Measurements from ENCODE around the gene STX17.
A peak's percentile ranks its signal among the peaks of the same experiment; 100 is the strongest.
"Not testable (repeated sequence)": the region's sequence is repeated elsewhere in the genome, so short reads cannot be mapped to it uniquely, and the experiment has no call there.

STX17 gene

DNA sequence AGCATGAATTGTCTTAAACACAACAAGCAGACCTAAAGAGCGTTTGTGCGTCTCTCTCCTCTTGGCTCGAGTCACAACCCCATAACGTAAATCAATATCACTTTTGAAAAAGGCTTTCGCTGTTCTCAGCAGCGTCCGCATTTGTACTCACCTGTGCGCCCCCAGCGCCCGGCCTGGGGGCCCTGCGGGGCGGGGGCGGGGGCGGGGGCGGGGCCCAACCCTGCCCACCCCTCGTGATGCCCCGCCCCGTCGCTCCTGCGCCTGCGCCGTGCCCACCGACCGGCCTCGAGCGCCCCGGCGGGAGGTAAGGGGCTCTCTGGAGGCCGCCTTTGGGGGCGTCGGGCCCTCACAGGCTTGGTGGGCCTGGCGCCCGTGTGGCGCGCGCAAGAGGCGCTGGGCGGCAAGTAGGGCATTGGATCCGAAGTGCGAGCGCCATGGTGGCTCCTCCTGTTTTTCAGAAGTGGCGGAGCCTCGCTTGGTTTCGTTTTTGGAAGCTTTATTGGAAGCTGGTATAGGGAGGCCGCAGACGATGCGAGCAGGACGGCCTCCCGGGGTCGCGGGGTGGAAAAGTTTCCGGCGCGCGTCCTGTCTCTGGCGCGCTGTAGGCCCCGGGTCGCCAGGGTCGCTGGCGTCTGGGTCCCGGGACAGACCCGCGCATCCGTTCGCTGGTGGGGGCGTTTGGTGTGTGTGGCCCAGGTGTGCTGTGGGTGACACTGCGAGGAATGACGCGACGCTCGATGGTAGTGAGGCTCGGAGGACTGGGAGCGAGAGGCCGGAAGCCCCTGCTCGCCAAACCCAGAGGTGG, at the start of gene STX17:
STX17 (plus strand) TSS at position 252 of the 805 bp plus-strand sequence. CDS start 8,586 bp downstream, outside the sequence.
- peak; percentile 88 for DNase-seq

DNA sequence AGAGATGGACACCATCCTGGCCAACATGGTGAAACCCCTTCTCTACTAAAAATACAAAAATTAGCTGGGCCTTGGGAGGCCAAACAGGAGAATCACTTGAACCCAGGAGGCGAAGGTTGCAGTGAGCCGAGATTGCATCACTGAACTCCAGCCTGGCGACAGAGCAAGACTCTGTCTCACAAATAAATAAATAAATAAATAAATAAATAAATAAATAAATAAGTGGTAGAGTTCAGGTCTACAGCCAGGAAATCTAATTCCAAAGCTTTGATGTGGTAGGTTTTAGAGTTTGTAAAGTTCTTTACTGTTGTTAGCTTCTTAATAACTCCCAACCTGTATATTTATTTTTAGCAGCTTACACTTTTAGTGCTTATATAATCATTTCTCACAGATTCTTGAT, 48.9 kb upstream of the STX17 start:
- DNase-seq = not testable (repeated sequence)

DNA sequence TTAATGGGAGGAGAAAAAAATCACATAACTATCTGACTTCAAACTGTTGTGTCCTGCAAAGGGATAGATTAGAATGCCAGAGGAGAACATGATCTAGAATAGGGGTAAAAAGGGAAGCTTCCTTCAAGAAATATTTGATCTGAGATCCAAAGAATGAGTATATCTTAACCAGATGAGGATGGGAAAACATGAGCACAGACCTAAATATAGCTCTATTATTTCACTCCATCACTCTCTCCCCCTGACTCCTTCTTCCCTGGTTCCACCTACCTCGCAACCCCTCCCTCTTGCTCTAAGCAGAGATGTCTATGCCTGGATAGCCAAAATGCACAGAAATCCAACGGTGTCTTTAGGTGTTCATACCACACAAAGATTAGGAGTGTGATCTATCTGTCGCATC, 48.4 kb upstream of the STX17 start:
- DNase-seq = no peak

DNA sequence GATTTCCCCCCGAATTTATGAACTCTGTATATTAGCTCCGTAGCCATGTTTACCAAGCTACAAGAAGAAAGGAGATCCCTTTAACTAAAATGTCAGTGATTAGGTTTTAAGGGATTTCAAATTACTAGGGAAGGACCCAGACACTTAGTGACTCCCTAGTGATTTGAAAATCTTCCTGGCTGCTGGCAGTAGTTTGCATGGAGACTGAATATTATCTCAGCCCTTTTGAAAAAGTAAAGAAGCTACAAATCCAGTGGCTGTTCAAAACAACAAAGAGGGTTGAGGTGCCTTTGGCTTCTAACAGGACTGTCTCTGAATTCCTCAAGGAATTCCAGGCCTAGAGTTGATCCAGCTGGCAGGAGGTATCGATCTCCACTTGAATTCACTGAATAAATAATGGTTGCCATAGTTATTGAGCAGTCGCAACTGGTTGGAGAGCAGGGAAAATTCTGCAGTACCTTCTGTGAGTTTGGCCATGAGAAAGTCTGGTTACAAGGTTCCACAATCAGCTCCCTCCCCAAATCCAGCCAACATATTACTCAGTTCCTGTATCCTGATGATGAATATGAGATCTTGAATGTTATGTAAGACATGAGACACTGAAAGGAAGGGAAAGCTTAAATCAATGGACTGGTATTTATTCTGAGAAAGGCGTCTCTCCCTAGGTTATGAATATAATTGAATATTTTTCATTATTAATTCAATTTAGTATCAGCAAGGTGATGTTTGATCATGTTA, 47.0 kb upstream of the STX17 start:
- DNase-seq = no peak

DNA sequence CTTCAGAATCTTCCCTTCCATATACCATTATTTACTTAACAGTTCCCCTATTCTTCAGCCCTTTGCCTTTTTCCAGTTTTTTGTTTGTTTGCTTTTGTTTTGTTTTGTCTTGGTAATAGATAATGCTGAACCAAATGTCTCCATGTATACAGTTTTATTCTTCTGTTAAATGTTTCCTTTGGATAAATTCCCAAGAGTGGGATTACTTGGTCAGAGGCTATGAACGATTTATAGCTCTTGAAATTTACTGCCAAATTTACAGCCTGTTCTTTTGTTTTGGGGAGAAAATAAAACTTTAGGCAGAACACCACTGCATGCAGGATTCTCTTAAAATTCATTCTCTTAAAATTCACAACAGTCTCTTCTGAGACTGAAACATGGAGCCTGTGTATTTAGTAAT, 46.2 kb upstream of the STX17 start:
- DNase-seq = no peak

DNA sequence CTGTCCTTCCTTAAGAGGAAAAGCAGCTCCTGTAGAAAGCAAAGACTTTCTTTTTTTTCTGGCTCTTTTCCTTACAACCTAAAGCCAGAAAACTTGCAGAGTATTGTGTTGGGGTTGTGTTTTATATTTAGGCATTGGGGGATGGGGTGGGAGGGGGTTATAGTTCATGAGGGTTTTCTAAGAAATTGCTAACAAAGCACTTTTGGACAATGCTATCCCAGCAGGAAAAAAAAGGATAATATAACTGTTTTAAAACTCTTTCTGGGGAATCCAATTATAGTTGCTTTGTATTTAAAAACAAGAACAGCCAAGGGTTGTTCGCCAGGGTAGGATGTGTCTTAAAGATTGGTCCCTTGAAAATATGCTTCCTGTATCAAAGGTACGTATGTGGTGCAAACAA, 42.5 kb upstream of the STX17 start:
- DNase-seq = no peak

DNA sequence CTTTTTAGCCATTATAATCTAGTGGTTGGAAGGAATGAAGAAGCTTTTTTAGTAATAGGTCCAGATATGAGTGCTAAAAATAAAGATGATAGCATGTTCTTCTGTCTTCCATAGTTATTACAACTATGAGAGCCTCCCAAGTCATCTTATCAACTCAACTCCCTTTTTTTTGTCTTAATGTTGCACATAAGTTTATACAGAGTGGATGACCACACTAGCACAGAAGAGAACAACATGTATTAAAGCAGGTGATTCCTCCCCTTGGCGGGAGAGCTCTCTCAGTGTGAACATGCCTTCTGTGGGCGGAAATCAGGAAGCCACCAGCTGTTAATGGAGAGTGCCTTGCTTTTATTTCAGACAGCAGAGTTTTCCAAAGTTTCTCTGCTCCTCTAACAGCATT, 40.1 kb upstream of the STX17 start:
- DNase-seq = no peak

DNA sequence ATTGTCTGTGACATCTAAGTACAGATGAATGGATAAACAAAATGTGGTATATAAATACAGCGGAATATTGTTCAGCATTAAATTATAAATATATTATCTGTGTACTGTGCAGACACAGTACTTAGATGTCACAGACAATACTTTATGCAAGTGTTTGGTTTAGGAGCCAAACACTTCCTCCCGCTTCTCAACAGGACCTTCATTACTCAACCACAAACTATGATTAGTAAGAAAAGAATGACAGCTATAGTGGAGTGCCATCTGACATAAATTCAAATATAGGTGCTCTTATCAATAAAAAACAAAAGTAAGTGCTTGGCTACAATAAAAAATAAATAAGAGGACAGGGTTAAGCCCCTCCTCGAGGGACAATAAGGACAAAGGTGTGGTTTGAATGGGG, 38.9 kb upstream of the STX17 start:
- no peak for DNase-seq

DNA sequence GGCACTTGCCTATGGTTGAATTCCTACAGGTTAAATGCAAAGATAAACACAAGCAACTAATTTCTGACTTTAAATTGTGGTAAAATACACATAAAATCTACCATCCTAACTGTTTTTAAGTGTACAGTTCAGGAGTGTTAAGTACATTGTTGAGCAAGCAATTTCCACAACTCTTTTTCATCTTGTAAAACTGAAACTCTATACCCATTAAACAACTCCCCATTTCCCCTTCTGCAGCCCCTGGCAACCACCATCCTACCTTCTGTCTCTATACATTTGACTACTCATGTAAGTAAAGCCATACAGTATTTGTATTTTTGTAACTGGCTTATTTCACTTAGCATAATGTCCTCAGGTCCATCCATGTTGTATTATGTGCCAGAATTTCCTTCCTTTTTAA, 38.5 kb upstream of the STX17 start:
- no peak for DNase-seq

DNA sequence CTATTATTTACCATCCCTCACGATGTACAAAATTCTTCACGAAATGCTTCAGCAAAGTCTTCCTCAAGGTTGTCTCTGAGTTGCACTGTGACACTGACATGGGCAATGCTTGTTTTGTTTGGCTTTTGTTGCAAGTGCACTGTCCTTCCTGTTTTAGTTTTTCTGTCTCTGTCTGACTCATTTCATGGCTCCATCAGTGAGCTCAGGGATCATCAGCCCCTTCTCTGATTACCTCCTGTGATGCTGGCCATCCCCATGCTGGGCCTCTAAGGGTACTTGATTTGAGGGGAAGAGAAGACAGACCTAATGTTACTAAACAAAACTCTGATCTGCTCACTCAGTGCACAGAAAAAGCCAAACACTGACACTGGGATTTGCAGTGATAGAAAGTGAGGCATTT, 37.6 kb upstream of the STX17 start:
- no peak for DNase-seq

DNA sequence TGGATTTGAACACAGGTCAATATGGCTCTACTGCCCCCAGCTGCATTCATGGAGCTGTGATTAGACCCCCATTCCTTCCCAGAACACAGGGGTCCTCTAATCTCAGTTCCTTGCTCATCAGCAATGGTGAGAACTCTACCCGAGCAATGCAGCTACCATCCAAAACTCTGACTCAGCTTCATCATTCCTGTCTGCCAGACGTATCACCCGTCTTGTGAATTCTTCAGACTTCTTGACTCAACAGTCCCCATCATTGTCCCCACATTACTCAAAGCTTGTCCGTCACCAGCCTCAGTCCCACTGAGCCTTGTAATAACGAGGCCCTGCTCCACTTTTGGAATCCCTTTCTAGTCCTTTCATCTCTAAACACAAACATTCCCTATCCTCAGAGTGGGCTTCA, 36.3 kb upstream of the STX17 start:
- DNase-seq = peak; percentile 72

DNA sequence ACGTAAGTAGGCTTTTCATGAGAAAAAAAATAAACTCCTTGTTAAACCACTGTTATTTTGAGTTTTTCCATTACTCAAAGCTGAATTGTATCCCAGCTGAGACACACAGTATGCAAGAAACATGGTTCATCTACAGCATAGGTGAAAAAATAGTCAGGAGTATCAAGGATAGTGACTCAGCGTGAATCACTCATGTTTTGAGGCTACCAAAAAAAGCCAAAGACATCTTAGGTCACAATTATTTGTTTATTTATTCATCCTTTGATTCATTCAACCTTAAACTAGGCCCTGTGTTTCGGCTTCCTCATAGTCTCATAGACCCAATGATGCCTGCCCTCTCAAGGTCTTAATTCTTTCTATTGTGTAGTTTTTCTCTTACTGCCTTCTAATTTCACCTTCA, 32.9 kb upstream of the STX17 start:
- DNase-seq = no peak

DNA sequence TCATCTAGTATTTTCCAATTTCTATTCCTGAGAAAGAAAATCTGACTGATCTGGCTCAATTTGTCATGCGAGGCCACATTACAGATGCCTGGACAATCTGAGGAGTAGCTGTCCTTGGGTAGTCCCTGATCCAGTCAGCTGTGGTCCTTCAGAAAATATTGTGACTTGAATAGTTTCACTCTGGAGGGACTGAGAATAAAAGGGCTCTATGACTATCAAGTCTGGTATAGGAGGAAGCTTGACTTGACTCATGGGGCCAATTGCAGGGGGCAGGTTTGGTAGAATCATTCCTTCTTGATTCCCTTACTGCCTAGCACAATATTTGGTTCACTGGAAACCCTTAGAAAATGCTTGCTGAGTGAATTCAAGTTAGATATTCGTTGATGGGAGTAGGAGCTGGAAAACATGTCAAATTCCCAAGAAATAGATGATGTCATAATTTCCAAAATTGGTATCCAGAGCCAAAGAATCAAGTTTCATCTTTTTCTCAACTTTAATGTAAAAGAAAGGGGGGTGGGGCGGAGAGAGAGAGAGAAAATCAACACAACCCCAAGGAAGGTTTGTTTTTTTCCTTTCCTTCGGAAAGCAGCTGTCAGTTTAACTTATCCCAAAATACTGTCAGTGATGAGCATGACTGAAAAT, 32.4 kb upstream of the STX17 start:
- DNase-seq = no peak

DNA sequence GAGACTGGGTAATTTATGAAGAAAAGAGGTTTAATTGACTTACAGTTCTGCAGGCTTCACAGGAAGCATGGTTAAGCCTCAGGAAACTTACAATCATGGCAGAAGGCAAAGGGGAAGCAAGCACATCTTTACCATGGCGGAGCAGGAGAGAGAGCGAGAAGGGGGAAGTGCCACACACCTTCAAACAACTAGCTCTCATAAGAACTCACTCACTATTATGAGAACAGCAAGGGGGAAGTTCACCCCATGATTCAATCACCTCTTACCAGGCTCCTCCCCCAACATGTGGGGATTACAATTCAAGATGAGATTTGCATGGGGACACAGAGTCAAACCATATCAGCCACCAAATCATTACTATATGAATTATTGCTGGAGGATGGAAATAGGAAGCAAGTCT, 30.3 kb upstream of the STX17 start:
- no peak for DNase-seq

DNA sequence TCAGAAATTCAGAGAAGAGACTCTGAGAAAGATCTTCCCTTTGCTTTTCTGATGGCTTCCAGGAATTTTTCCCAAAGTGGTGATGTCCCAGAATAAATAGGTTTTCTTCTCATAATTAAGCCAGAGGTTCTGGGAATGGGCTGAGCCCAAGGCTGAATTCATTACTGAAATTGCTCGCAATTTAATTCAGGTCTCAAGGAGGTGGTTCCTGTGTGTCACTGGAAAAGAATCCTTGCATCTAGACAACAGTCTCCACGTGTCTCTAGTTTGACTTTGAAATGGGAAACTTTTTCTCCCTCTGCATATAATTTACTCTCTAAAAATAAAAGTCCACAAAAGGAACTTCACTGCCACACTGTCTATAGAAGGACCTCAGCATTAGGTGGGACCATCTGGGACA, 27.8 kb upstream of the STX17 start:
- no peak for DNase-seq

DNA sequence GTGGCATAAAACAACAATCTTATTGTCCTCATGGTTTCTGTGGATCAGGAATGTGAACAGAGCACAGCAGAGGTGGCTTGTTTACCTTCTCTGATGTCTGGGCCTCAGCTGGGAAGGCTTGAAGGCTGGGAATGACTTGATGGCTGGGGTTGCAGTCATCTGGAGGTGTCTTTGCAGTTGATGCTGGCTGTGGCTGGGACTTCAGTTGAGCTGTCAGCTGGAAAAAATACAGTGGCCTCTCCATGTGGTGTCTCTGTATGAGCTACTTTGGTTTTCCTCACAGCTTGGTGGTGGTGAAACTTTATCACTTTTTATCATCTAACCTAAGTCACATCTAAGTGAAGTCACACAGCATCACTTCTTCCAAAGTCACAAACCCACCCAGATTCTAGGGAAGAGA, 24.7 kb upstream of the STX17 start:
- no peak for DNase-seq

DNA sequence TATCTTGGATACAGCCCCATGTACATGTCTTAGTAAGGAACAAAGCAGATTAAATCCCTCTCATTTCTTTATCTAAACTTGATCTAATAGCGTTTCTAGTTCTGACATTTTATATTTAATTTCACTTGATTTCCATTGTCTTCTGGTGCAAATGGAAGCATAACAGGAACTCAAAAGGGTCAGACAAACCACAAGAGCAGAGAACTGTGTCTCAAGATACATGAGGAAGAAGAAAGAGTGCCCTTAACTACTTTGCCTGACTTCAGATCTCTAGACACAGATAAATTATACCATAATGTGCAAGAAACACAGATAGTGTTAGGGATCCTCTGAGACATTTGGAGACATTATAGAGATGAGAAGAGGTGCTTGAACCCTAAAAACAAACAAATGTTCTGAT, 20.7 kb upstream of the STX17 start:
- no peak for DNase-seq

DNA sequence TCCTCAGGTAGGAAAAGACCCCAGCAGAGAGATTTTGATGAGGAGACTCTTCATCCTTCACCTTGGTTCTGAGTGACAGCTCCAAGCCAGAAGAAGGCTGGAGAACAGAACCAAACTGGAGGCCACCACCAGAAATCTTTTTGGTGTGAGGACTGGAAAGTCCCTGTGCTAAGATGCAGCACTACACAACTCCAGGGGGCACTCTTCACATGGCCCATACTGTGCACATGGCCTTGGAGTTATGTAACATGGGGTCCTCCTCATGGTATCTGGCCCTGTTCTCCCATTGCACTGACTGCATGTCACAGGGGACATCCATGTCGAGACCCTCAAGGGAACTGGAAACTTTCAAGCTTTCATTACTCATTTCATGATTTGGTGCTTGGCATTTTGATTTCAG, 17.3 kb upstream of the STX17 start:
- no peak for DNase-seq

DNA sequence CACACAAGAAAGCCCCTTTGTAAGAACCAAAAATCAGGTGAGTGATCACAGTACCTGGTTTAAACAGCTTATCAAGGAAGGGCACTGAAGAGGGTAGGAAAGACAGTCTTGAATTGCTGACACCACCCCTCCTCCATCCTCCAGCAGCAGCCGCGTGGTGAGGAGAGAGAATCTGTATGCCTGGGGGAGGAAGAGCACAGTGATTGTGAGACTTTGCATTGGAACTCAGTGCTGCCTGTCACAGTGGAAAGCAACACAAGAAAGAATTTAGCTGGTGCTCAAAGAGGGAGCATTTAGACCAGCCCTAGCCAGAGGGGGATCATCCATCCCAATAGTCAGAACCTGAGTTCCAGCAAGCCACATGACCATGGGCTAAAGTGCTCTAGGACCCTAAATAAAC, 11.6 kb upstream of the STX17 start:
- DNase-seq = peak; percentile 64

DNA sequence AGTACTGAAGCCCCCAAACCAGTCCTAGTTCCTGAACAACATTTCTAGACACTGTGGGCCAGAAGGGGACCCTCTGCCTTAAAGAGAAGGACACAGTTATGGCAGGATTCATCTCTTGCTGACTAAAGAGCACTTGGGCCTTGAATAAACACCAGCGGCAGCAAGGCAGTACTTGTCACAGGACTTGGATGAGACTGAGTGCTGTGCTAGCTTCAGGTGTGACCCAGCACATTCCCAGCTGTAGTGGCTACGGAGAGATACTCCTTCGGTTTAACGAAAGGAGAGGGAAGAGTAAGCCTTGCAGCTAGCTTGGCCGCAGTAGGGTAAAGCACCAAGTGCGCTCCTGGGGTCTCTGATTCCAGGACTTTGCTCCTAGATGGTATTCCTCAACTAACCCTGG, 10.9 kb upstream of the STX17 start:
- no peak for DNase-seq

DNA sequence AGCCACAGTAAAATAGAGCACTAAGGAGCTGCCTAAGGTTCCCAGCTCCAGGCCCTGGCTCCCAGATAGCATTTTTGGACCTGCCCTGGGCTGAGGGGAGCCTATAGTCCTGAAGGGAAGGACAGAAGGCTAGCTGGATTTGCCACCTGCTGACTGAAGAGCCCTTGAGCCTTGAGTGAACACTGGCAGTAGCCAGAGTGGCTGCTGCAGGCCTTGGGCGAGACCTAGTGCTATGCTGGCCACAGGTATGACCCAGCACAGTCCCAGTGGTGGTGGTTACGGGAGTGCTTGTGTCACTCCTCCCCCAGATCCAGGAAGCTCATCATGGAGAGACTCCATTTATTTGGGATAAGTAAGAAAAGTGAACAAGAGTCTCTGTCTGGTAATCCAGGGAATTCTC, 10.3 kb upstream of the STX17 start:
- DNase-seq = no peak

DNA sequence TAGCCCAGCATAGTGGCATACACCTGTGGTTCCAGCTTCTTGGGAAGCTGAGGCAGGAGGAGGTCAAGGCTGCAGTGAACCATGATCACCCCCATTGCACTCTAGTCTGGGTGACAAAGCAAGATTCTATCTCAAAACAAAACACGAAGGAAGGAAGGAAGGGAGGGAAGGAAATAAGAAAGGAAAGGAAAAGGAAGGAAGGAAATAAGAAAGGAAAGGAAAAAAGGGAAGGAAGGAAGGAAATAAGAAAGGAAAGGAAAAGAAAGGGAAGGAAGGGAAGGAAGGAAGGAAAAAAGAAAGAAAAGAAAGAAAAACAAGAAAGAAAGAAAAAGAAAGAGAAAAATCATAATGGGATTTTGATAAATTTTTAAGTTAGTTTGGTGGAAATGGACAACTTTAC, 3.1 kb upstream of the STX17 start:
- DNase-seq = no peak

DNA sequence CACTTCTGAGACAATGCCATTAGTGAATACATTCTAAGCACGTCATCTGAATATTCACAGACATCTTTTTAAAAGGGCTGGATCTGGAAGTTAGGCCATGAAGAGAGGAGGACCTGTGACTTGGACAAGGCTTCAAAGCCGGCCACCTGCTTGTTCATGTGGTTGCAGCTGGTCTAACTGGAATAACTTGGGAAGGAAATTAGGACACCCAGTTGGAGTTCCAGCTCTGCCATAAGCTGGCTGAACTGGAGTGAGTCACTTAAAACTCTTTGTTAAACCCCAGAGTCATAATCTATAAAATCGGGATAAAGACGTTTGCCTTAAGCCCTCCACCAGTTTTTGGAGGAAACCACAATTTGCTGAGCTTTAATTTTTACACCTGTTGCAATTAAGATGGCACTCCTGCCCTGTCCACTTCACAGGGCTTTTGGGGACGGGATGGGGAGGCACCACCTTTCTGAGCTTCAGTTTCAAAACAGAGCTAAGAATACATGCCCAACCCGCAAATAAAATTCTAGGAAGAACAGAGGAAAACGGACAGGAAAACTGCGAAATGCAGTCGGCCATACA, 536 bp upstream of the STX17 start:
- DNase-seq = peak; percentile 57

DNA sequence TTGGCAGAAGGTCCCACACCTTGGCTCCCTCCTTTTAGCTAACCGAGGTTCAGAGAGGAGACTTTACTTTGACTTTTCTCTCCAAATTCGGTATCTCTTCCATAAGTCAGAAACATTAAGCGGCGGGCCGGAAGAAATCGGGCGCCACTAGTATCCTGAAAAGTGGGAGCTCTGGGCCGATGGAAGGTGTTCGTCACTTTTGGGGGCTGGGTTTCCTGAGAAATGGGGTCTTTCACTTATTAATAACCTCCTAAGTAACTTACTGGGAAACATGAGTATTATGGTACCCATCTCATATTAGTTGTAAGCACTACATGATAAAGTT, 716 bp downstream of the STX17 start:
- no peak for DNase-seq
